Stomach smooth muscle (tissue), 2 donors: ENCODE data around the gene ZNF334.

Source experiments
- H3K27ac ChIP-seq: one replicate; pipeline ENCODE4 v1.7.0; 2013; ENCODE audit warnings: mild to moderate bottlenecking, low read length, inconsistent platforms
- H3K27me3 ChIP-seq, 2 donors: one replicate each; pipeline ENCODE4 v1.7.0; 2013; ENCODE audit warnings: low read length in 2 of 2; ENCODE audit not compliant: insufficient read depth in 2 of 2, control insufficient read depth in 1 of 2
- H3K36me3 ChIP-seq, 2 donors: one replicate each; pipeline ENCODE4 v1.7.0; 2013; ENCODE audit warnings: low read length in 2 of 2; ENCODE audit not compliant: control insufficient read depth in 2 of 2, insufficient read depth in 2 of 2
- H3K4me1 ChIP-seq: one replicate; pipeline ENCODE4 v1.7.0; 2013; ENCODE audit warnings: low read length; ENCODE audit not compliant: control insufficient read depth, insufficient read depth
- H3K4me3 ChIP-seq, 2 donors: one replicate each; pipeline ENCODE4 v1.7.0; 2013; ENCODE audit warnings: low read length in 2 of 2
- H3K9ac ChIP-seq, 2 donors: one replicate each; pipeline ENCODE4 v1.7.0; 2013; ENCODE audit warnings: low read length in 2 of 2, mild to moderate bottlenecking in 1 of 2
- H3K9me3 ChIP-seq, 2 donors: one replicate each; pipeline ENCODE4 v1.7.0; 2013; ENCODE audit warnings: low read length in 2 of 2; ENCODE audit not compliant: control insufficient read depth in 2 of 2
- donor health status: healthy.
- donor health status: Pancreatic carcinoma.

Gene ZNF334

DNA sequence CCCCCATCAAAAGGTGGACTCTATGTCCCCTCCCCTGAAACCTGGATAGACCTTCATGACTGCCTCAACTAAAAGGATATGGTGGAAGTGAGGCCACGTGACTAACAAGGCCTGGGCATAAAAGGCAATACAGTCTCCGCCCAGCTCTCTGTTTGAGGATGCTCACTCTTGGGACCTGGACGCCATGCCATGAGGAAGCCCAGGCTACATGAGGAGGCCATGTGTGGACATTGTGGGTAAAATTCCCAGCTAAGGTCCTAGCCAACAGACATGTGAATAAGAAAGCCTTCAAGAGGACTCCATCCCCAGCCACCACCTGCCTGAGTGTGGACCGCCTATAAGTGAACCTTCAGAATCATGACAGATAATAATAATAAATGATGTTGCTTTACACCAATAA is 7.2 kb upstream of the ZNF334 start:
- Histone ChIP-seq H3K4me1 (no peaks in the 10 kb centered on the region), H3K27me3 (peaks cover 0 to 7% of the 10 kb centered on the region in 2 donors), H3K4me3 (no peak overlapping the region), H3K9ac (no peak overlapping the region), H3K9me3 (no peaks in the 10 kb centered on the region), H3K27ac (no peak overlapping the region), H3K36me3 (no peaks in the 10 kb centered on the region)

DNA sequence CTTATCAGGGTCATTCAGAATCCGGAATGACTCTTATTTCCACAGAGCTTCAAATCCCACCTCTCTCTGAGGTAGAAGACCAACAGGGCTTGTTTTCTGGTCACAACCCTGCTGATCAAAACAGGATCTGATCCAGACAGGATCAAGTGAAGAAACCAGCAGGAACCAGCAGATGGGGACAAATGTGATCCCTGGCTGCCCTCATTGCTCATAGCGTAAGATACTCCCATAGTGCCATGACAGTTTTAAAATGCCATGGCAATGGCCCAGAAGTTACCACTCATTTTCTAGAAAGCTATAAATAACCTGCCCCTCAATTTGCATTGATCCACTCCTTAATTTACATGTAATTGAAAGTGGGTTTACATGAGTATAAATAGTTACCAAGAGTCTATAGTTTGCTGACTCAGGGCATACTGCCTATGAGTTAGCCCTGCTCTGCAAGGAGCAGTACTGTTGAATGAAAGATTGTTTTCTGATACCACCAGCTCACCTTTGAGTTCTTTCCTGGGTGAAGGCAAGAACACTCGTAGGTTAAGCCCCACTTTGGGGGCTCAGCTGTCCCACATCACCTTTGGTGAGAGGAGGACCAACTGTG is 6.2 kb upstream of the ZNF334 start:
- peaks cover 0 to 7% of the 10 kb centered on the region in 2 donors for H3K27me3 ChIP-seq
- H3K4me1 ChIP-seq: no peaks in the 10 kb centered on the region
- no peak overlapping the region for H3K4me3 ChIP-seq
- H3K9ac ChIP-seq: no peak overlapping the region
- H3K27ac ChIP-seq: no peak overlapping the region
- H3K9me3 ChIP-seq: no peaks in the 10 kb centered on the region
- no peaks in the 10 kb centered on the region for H3K36me3 ChIP-seq

GRCh38 chr20:46509523-46509922 is 3.8 kb downstream of the ZNF334 start:
- Histone ChIP-seq H3K4me3 (no peak overlapping the region), H3K27me3 (no peaks in the 10 kb centered on the region), H3K36me3 (no peaks in the 10 kb centered on the region), H3K9ac (no peak overlapping the region), H3K9me3 (no peaks in the 10 kb centered on the region), H3K4me1 (peaks cover 4% of the 10 kb centered on the region), H3K27ac (no peak overlapping the region)

GRCh38 chr20:46507760-46508407 is 5.5 kb downstream of the ZNF334 start:
- no peak overlapping the region for H3K4me3 ChIP-seq
- no peaks in the 10 kb centered on the region for H3K9me3 ChIP-seq
- peaks cover 3% of the 10 kb centered on the region for H3K4me1 ChIP-seq
- H3K36me3 ChIP-seq: no peaks in the 10 kb centered on the region
- H3K27ac ChIP-seq: no peak overlapping the region
- no peak overlapping the region for H3K9ac ChIP-seq
- no peaks in the 10 kb centered on the region for H3K27me3 ChIP-seq

DNA sequence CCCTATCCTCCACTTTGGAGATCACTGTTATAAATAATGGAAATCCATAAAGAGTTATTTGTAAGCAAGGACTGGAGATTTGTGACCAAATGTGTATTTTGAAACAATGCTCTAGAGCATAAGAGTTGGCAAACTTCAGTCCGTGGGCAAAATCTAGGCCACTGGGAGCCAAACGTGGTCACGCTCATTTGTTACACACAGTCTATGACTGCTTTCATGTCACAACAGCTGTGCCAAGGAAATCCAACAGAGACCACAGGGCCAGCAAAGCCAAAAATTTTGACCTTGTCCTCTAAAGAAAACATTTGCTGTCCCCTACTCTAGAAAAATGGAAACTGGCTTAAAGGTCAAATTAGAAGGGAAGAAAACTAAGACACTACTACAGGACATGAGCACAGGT is 7.9 kb downstream of the ZNF334 start:
- H3K4me3 ChIP-seq: no peak overlapping the region
- peaks cover 13 to 14% of the 10 kb centered on the region in 2 donors for H3K9me3 ChIP-seq
- no peaks in the 10 kb centered on the region for H3K27me3 ChIP-seq
- no peaks in the 10 kb centered on the region for H3K36me3 ChIP-seq
- H3K27ac ChIP-seq: no peak overlapping the region
- H3K4me1 ChIP-seq: no peaks in the 10 kb centered on the region
- no peak overlapping the region for H3K9ac ChIP-seq

DNA sequence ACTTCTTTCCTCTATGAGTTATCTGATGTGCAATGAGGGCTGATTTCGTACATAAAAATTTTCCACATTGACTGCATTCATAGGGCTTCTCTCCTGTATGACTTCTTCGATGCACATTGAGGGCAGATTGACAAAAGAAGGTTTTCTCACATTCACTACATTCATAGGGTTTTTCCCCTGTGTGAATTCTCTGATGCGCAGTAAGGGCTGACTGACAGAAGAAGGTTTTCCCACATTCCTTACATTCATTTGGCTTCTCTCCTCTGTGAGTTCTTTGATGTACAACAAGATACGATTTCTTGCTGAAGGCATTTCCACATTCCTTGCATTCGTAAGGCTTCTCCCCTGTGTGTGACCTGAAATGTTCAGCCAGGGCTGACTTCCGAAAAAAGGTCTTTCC is 11.4 kb downstream of the ZNF334 start:
- Histone ChIP-seq H3K9ac (no peak overlapping the region), H3K4me1 (no peaks in the 10 kb centered on the region), H3K4me3 (no peak overlapping the region), H3K27me3 (no peaks in the 10 kb centered on the region), H3K36me3 (no peaks in the 10 kb centered on the region), H3K27ac (no peak overlapping the region), H3K9me3 (peaks cover 13 to 16% of the 10 kb centered on the region in 2 donors)

DNA sequence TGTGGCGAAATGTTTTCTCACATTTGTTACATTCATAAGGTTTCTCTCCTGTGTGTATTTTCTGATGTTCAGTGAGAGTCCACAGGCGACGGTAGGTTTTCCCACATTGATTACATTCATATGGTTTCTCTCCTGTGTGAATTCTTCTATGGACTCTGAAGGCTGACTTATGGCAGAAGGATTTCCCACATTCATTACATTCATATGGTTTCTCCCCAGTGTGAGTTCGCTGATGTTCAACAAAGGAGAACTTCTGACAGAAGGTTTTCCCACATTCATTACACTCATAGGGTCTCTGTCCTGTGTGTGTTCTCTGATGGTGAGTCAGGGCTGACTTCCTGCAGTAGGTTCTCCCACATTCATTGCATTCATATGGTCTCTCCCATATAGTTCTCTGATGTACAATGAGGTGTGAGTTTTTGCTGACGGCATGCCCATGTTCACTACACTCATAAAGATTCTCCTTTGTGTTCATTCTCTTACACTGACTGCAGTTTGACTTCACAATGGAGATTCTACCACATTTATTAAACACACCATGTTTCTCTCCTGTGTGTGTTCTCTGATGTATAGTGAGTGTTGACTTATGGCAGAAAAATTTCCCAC is 11.9 kb downstream of the ZNF334 start:
- no peaks in the 10 kb centered on the region for H3K4me1 ChIP-seq
- no peak overlapping the region for H3K9ac ChIP-seq
- H3K36me3 ChIP-seq: no peaks in the 10 kb centered on the region
- H3K27me3 ChIP-seq: no peaks in the 10 kb centered on the region
- no peak overlapping the region for H3K27ac ChIP-seq
- no peak overlapping the region for H3K4me3 ChIP-seq
- peaks cover 15 to 16% of the 10 kb centered on the region in 2 donors for H3K9me3 ChIP-seq

DNA sequence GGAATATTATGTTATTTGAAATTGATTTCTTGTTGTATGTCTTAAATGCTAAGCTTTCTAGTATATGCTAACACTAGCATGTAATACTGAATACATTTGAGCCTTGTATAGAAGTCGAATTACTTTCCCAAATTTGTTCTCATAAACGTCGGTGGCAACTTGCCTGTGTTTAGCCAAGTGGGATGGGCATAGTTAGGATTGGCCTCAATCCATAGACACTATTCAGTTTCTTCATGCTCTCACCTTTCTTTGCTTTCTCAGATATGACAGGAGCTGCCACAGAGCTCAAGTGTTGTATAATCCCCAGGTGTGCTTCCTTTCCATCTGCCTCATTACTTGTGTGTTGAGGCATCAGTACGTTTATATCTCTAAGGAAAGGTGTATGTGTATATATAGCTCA is 19.3 kb downstream of the ZNF334 start:
- Histone ChIP-seq H3K4me1 (no peaks in the 10 kb centered on the region), H3K4me3 (no peak overlapping the region), H3K9ac (no peak overlapping the region), H3K27me3 (no peaks in the 10 kb centered on the region), H3K36me3 (no peaks in the 10 kb centered on the region), H3K9me3 (peaks cover 3 to 4% of the 10 kb centered on the region in 2 donors), H3K27ac (no peak overlapping the region)

GRCh38 chr20:46491354-46491753 is 22.0 kb downstream of the ZNF334 start:
- H3K9me3 ChIP-seq: peaks cover 1 to 3% of the 10 kb centered on the region in 2 donors
- H3K9ac ChIP-seq: no peak overlapping the region
- no peak overlapping the region for H3K27ac ChIP-seq
- H3K4me3 ChIP-seq: no peak overlapping the region
- H3K4me1 ChIP-seq: no peaks in the 10 kb centered on the region
- no peaks in the 10 kb centered on the region for H3K36me3 ChIP-seq
- H3K27me3 ChIP-seq: no peaks in the 10 kb centered on the region

- Histone ChIP-seq H3K36me3 (no peaks in the 10 kb centered on the region), H3K4me1 (no peaks in the 10 kb centered on the region), H3K9me3 (no peaks in the 10 kb centered on the region), H3K4me3 (no peak overlapping the region), H3K27ac (no peak overlapping the region), H3K27me3 (no peaks in the 10 kb centered on the region), H3K9ac (no peak overlapping the region)
Measured at GRCh38 chr20:46488451-46488850, 24.9 kb downstream of the ZNF334 start.

DNA sequence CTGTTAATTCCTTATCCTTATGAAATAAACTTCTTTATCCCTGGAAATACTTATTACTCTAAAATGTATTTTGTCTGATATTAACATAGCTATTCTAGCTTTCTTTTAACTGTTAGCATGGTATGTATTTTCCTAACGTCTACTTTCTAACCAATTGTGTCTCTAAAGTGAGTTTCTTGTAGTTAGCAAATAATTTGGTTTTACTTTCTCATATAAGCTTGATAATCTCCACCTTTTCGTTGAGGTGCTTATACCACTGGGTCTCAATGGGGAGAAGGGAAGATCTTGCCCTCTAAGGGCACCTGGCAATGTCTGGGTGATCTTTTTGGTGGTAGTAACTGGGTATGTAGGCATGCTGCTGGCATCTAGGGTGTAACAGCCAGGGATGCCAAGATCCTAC is 25.7 kb downstream of the ZNF334 start:
- no peak overlapping the region for H3K9ac ChIP-seq
- no peaks in the 10 kb centered on the region for H3K27me3 ChIP-seq
- no peaks in the 10 kb centered on the region for H3K4me1 ChIP-seq
- H3K27ac ChIP-seq: no peak overlapping the region
- H3K9me3 ChIP-seq: no peaks in the 10 kb centered on the region
- H3K36me3 ChIP-seq: no peaks in the 10 kb centered on the region
- no peak overlapping the region for H3K4me3 ChIP-seq
